SU-DHL-6 (cell line): ENCODE measurements around the gene TTC23L.

Experiments used
- H2AFZ ChIP-seq: fragments of 200-600 bp; sonication (generic); 2 replicates; pipeline ENCODE4 v1.6.1; 2014; ENCODE audit warnings: low read depth, mild to moderate bottlenecking, moderate library complexity, mixed read lengths, antibody characterized with exemption, low read length; ENCODE audit not compliant: severe bottlenecking
- H3F3A ChIP-seq: fragments of 200-600 bp; shearing (Covaris generic); 2 replicates; pipeline ENCODE4 v1.6.0; 2016; ENCODE audit warnings: antibody characterized with exemption, mild to moderate bottlenecking; ENCODE audit not compliant: insufficient read depth
- H3K27ac ChIP-seq: fragments of 200-600 bp; sonication (generic); 2 replicates; pipeline ENCODE4 v1.5.1; 2016; ENCODE audit warnings: low read depth, mild to moderate bottlenecking, low read length, moderate library complexity, mixed read lengths
- H3K27me3 ChIP-seq: fragments of 200-600 bp; sonication (generic), shearing (Covaris generic); 2 replicates; pipeline ENCODE4 v1.6.0; 2014; ENCODE audit warnings: mild to moderate bottlenecking, low read length
- H3K36me3 ChIP-seq: fragments of 200-600 bp; sonication (generic); 2 replicates; pipeline ENCODE4 v1.6.1; 2014; ENCODE audit warnings: mild to moderate bottlenecking, low read length, mixed read lengths
- H3K4me2 ChIP-seq: fragments of 300-600, 200-600 bp; shearing (Covaris generic), sonication (generic); 2 replicates; pipeline ENCODE4 v1.6.0; 2014; ENCODE audit warnings: low read length, low read depth, mild to moderate bottlenecking; ENCODE audit not compliant: poor library complexity, severe bottlenecking
- H3K4me3 ChIP-seq: fragments of 200-600 bp; sonication (generic); 2 replicates; pipeline ENCODE4 v1.5.1; 2014; ENCODE audit warnings: antibody characterized with exemption, low read length, mild to moderate bottlenecking, mixed read lengths; ENCODE audit not compliant: insufficient read depth, poor library complexity, severe bottlenecking
- H3K79me2 ChIP-seq: fragments of 200-600 bp; sonication (generic); 2 replicates; pipeline ENCODE4 v1.6.1; 2014; ENCODE audit warnings: mild to moderate bottlenecking, low read length, moderate library complexity; ENCODE audit not compliant: insufficient read depth
- H3K9ac ChIP-seq: fragments of 200-600 bp; sonication (generic); 2 replicates; pipeline ENCODE4 v1.7.0; 2014; ENCODE audit warnings: mild to moderate bottlenecking, low read length
- H3K9me2 ChIP-seq: fragments of 200-600 bp; sonication (generic); replicated peaks from 2 replicates; pipeline ENCODE4 v1.6.1; 2014; ENCODE audit warnings: low read length; ENCODE audit not compliant: insufficient read depth
- H3K9me3 ChIP-seq: fragments of 200-600 bp; sonication (generic); 2 replicates; pipeline ENCODE4 v1.6.1; 2014; ENCODE audit warnings: low read length, mixed read lengths; ENCODE audit not compliant: insufficient read depth
- H4K20me1 ChIP-seq: fragments of 200-600 bp; sonication (generic); 2 replicates; pipeline ENCODE4 v1.6.1; 2014; ENCODE audit warnings: low read depth, mild to moderate bottlenecking, antibody characterized with exemption, low read length, moderate library complexity, mixed read lengths
- EZH2phosphoT487 ChIP-seq: fragments of 200-600 bp; sonication (generic), shearing (Covaris generic); conservative IDR thresholded peaks from 2 replicates; pipeline ENCODE4 v1.6.1; 2018; ENCODE audit warnings: mild to moderate bottlenecking, antibody characterized with exemption, low read length, moderate library complexity, mixed read lengths
- TF ChIP-seq, protein P1 (sequence below): fragments of 200-600 bp; sonication (generic); IDR thresholded peaks from one replicate; pipeline ENCODE4 v1.5.1; 2017; ENCODE audit warnings: antibody characterized with exemption, mild to moderate bottlenecking, low read length, moderate library complexity; ENCODE audit not compliant: insufficient read depth, poor library complexity, severe bottlenecking

Gene TTC23L

DNA sequence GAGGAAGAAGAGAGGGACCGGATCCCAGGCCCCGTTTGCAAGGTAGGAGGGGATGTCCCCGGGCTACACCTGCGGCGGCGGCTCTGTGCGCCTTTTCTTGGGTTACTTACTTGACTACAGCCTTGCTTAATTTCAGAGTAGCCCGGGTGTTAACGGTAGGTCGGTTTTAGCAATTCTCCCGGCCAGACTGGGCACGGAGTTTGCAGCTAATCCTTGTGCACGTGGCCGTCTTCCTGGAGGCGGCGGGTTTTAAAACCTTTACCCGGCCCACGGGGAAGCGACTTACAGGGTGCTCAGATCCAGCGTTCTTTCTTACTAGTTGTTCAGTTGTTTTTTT, 76.9 kb downstream of the TTC23L start:
- Histone ChIP-seq H4K20me1 (peaks cover 25% of the 10 kb centered on the region), H3K27me3 (no peaks in the 10 kb centered on the region), H3K4me2 (peak overlapping the region; percentile 99), H3K9me3 (no peaks in the 10 kb centered on the region), H3K27ac (peak overlapping the region; percentile 80), H2AFZ (peak overlapping the region; percentile 55), H3K9ac (peak overlapping the region; percentile 97), H3K36me3 (peaks cover 51% of the 10 kb centered on the region), H3K4me3 (peak overlapping the region; percentile 97), H3K79me2 (peaks cover 87% of the 10 kb centered on the region), H3K9me2 (no peaks in the 10 kb centered on the region), H3F3A (peaks cover 25% of the 10 kb centered on the region)
- TF ChIP-seq, protein P1, sequence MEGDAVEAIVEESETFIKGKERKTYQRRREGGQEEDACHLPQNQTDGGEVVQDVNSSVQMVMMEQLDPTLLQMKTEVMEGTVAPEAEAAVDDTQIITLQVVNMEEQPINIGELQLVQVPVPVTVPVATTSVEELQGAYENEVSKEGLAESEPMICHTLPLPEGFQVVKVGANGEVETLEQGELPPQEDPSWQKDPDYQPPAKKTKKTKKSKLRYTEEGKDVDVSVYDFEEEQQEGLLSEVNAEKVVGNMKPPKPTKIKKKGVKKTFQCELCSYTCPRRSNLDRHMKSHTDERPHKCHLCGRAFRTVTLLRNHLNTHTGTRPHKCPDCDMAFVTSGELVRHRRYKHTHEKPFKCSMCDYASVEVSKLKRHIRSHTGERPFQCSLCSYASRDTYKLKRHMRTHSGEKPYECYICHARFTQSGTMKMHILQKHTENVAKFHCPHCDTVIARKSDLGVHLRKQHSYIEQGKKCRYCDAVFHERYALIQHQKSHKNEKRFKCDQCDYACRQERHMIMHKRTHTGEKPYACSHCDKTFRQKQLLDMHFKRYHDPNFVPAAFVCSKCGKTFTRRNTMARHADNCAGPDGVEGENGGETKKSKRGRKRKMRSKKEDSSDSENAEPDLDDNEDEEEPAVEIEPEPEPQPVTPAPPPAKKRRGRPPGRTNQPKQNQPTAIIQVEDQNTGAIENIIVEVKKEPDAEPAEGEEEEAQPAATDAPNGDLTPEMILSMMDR: no peak
- no peak for TF ChIP-seq EZH2phosphoT487

DNA sequence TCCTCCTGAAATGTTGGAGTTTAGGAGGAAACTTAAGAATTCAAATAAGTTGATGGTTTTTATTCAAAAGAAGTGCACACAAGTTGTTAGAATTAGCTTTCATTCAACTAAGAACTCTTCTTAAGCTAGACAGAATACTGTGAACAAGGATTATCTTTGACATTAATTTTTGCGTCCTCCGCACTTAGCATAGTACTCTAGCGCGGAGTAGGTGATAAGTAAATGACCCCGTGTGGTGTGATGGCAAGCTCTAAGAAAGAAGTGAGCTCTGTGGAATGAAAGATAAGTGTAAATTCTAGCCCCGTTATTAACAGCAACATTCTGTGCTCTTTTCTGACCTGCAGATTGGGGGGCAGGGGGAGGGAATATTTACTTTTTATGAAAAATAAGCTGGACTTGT, 77.6 kb downstream of the TTC23L start:
- Histone ChIP-seq H3K4me3 (peak overlapping the region; percentile 97), H3K4me2 (peak overlapping the region; percentile 99), H3K9me2 (no peaks in the 10 kb centered on the region), H3K36me3 (peaks cover 51% of the 10 kb centered on the region), H3K9ac (peak overlapping the region; percentile 97), H2AFZ (no peak overlapping the region), H3K27me3 (no peaks in the 10 kb centered on the region), H3K27ac (peak overlapping the region; percentile 80), H3K9me3 (no peaks in the 10 kb centered on the region), H4K20me1 (peaks cover 25% of the 10 kb centered on the region), H3K79me2 (peaks cover 92% of the 10 kb centered on the region), H3F3A (peaks cover 31% of the 10 kb centered on the region)
- TF ChIP-seq, protein P1: no peak
- TF ChIP-seq EZH2phosphoT487: no peak

DNA sequence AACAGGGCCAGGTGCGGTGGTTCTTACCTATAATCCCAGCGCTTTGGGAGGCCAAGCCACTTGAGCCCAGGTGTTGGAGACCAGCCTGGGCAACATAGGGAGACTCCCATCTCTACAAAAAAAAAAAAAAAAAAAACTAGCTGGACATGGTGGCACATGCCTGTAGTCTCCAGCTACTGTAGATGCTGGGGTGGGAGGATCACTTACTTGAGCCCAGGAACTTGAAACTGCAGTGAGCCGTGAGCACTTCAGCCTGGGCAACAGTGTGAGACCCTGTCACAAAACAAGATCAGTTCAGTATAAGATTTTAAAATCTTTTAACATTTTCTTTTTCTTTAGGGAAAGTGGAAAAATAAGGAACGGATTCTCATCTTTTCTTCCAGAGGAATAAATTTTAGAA, 79.1 kb downstream of the TTC23L start:
- Histone ChIP-seq H3K4me2 (peak overlapping the region; percentile 99), H3K4me3 (peak overlapping the region; percentile 97), H2AFZ (no peak overlapping the region), H3K27ac (peak overlapping the region; percentile 35; the same call in 1 of the 2 replicates), H3K79me2 (peaks cover 81% of the 10 kb centered on the region), H4K20me1 (peaks cover 30% of the 10 kb centered on the region), H3K9me3 (no peaks in the 10 kb centered on the region), H3F3A (peaks cover 45% of the 10 kb centered on the region), H3K36me3 (peaks cover 53% of the 10 kb centered on the region), H3K9me2 (no peaks in the 10 kb centered on the region), H3K9ac (peak overlapping the region; percentile 97), H3K27me3 (no peaks in the 10 kb centered on the region)
- TF ChIP-seq EZH2phosphoT487: no peak
- TF ChIP-seq, protein P1: no peak
